ENCODE results near the gene PPP1R16B.

Gene PPP1R16B

GRCh38 chr20:38841570-38841969 lies 36.1 kb downstream of the PPP1R16B start:
- TF ChIP-seq TAF1 (IDR thresholded peaks at IDR 0.05; ENCODE audit: borderline replicate concordance, insufficient read depth, low read length) (no peak), SIN3A (IDR thresholded peaks at IDR 0.05; ENCODE audit: borderline replicate concordance, insufficient read depth, low read length) (no peak), REST (IDR thresholded peaks at IDR 0.05; ENCODE audit: insufficient read depth in 1 of 2, low read depth in 2 of 2, low read length in 2 of 2) (no peak), POLR2AphosphoS5 (IDR thresholded peaks at IDR 0.05; ENCODE audit: low read depth, low read length) (no peak), FOXP2 (optimal IDR thresholded peaks at IDR 0.05; ENCODE audit: borderline replicate concordance, extremely low read depth, extremely low read length, insufficient read depth) (no peak)

- TF ChIP-seq POLR2AphosphoS5 (IDR thresholded peaks at IDR 0.05; ENCODE audit: low read depth, low read length) (no peak), FOXP2 (optimal IDR thresholded peaks at IDR 0.05; ENCODE audit: borderline replicate concordance, extremely low read depth, extremely low read length, insufficient read depth) (no peak), TAF1 (IDR thresholded peaks at IDR 0.05; ENCODE audit: borderline replicate concordance, insufficient read depth, low read length) (no peak), SIN3A (IDR thresholded peaks at IDR 0.05; ENCODE audit: borderline replicate concordance, insufficient read depth, low read length) (no peak), REST (IDR thresholded peaks at IDR 0.05; ENCODE audit: insufficient read depth in 1 of 2, low read depth in 2 of 2, low read length in 2 of 2) (no peak)
Measured at GRCh38 chr20:38842026-38842425, 36.5 kb downstream of the PPP1R16B start.

GRCh38 chr20:38842558-38842981 lies 37.1 kb downstream of the PPP1R16B start:
- TF ChIP-seq REST (IDR thresholded peaks at IDR 0.05; ENCODE audit: insufficient read depth in 1 of 2, low read depth in 2 of 2, low read length in 2 of 2) (no peak), FOXP2 (optimal IDR thresholded peaks at IDR 0.05; ENCODE audit: borderline replicate concordance, extremely low read depth, extremely low read length, insufficient read depth) (no peak), POLR2AphosphoS5 (IDR thresholded peaks at IDR 0.05; ENCODE audit: low read depth, low read length) (no peak), SIN3A (IDR thresholded peaks at IDR 0.05; ENCODE audit: borderline replicate concordance, insufficient read depth, low read length) (no peak), TAF1 (IDR thresholded peaks at IDR 0.05; ENCODE audit: borderline replicate concordance, insufficient read depth, low read length) (no peak)

- TF ChIP-seq SIN3A (IDR thresholded peaks at IDR 0.05; ENCODE audit: borderline replicate concordance, insufficient read depth, low read length) (no peak), POLR2AphosphoS5 (IDR thresholded peaks at IDR 0.05; ENCODE audit: low read depth, low read length) (no peak), FOXP2 (optimal IDR thresholded peaks at IDR 0.05; ENCODE audit: borderline replicate concordance, extremely low read depth, extremely low read length, insufficient read depth) (no peak)
Measured at GRCh38 chr20:38843346-38843745, 37.8 kb downstream of the PPP1R16B start.

- TF ChIP-seq SIN3A (IDR thresholded peaks at IDR 0.05; ENCODE audit: borderline replicate concordance, insufficient read depth, low read length) (no peak), POLR2AphosphoS5 (IDR thresholded peaks at IDR 0.05; ENCODE audit: low read depth, low read length) (no peak), REST (IDR thresholded peaks at IDR 0.05; ENCODE audit: insufficient read depth in 1 of 2, low read depth in 2 of 2, low read length in 2 of 2) (no peak), TAF1 (IDR thresholded peaks at IDR 0.05; ENCODE audit: borderline replicate concordance, insufficient read depth, low read length) (no peak), FOXP2 (optimal IDR thresholded peaks at IDR 0.05; ENCODE audit: borderline replicate concordance, extremely low read depth, extremely low read length, insufficient read depth) (no peak)
Measured at GRCh38 chr20:38844963-38845362, 39.5 kb downstream of the PPP1R16B start.
